Chondrocyte (in vitro differentiated cells): ENCODE results near the gene ACTA2. TPM values are rescaled to one million over a fixed set of nuclear protein-coding genes. Genes with fewer than 3 reads are reported as not detected.

Experiments
- DNase-seq: peaks from one replicate; pipeline ENCODE4 v3.0.0; 2021; ENCODE audit warnings: mixed read lengths, low spot score
- H3K27ac Mint-ChIP-seq: one replicate; pipeline ENCODE4 v1.8.0; 2021; ENCODE audit warnings: mild to moderate bottlenecking, moderate library complexity, mixed read lengths; ENCODE audit not compliant: unreplicated experiment
- H3K27me3 Mint-ChIP-seq: 2 replicates; pipeline ENCODE4 v1.8.0; 2021; ENCODE audit warnings: low read depth, mixed read lengths
- H3K36me3 Mint-ChIP-seq: 2 replicates; pipeline ENCODE4 v1.8.0; 2021; ENCODE audit warnings: low read depth, mixed read lengths
- H3K4me1 Mint-ChIP-seq: 2 replicates; pipeline ENCODE4 v1.8.0; 2021; ENCODE audit warnings: low read depth, mild to moderate bottlenecking, mixed read lengths
- H3K4me3 Mint-ChIP-seq: one replicate; pipeline ENCODE4 v1.8.0; 2021; ENCODE audit warnings: mild to moderate bottlenecking, moderate library complexity, mixed read lengths; ENCODE audit not compliant: unreplicated experiment
- H3K9me3 Mint-ChIP-seq: 2 replicates; pipeline ENCODE4 v1.8.0; 2021; ENCODE audit warnings: low read depth, mixed read lengths
- CTCF ChIP-seq: fragments of 200-600 bp; sonication (generic); IDR thresholded peaks from 2 replicates; pipeline ENCODE4 v1.5.0; 2021; ENCODE audit warnings: antibody characterized with exemption, mild to moderate bottlenecking, moderate library complexity
- total RNA-seq: library from RNA; stranded (reverse); gene quantifications from 3 replicates; pipeline ENCODE4 v1.2.1, GENCODE V29; 2021

The ACTA2 gene
- total RNA-seq, 1 donor from 2014 or later: 4,145 TPM

- Mint-ChIP-seq H3K9me3 (no peaks in the 10 kb centered on the region), H3K27ac (no peak overlapping the region), H3K27me3 (no peaks in the 10 kb centered on the region), H3K36me3 (no peaks in the 10 kb centered on the region), H3K4me3 (no peak overlapping the region), H3K4me1 (peaks cover 10% of the 10 kb centered on the region)
- no peak for DNase-seq
- no peak for TF ChIP-seq CTCF
These were observed 35.6 kb downstream of the ACTA2 start for GRCh38 chr10:88916986-88917385.

GRCh38 chr10:88916231-88916630, 36.3 kb downstream of the ACTA2 start:
- TF ChIP-seq CTCF: no peak
- Mint-ChIP-seq H3K4me1 (peaks cover 9% of the 10 kb centered on the region), H3K27me3 (no peaks in the 10 kb centered on the region), H3K9me3 (no peaks in the 10 kb centered on the region), H3K27ac (no peak overlapping the region), H3K4me3 (no peak overlapping the region), H3K36me3 (no peaks in the 10 kb centered on the region)
- no peak for DNase-seq

- DNase-seq: no peak
- Mint-ChIP-seq H3K27me3 (no peaks in the 10 kb centered on the region), H3K27ac (no peak overlapping the region), H3K9me3 (no peaks in the 10 kb centered on the region), H3K4me1 (peaks cover 7% of the 10 kb centered on the region), H3K4me3 (no peak overlapping the region), H3K36me3 (no peaks in the 10 kb centered on the region)
- no peak for TF ChIP-seq CTCF
These were observed 36.8 kb downstream of the ACTA2 start for GRCh38 chr10:88915781-88916180.

GRCh38 chr10:88913788-88914187, 38.8 kb downstream of the ACTA2 start:
- Mint-ChIP-seq H3K4me3 (no peak overlapping the region), H3K36me3 (no peaks in the 10 kb centered on the region), H3K4me1 (no peaks in the 10 kb centered on the region), H3K27me3 (no peaks in the 10 kb centered on the region), H3K27ac (no peak overlapping the region), H3K9me3 (no peaks in the 10 kb centered on the region)
- DNase-seq: no peak
- TF ChIP-seq CTCF: no peak

- no peaks in the 10 kb centered on the region for H3K9me3 Mint-ChIP-seq
- H3K36me3 Mint-ChIP-seq: no peaks in the 10 kb centered on the region
- no peak overlapping the region for H3K4me3 Mint-ChIP-seq
- no peak overlapping the region for H3K27ac Mint-ChIP-seq
- H3K4me1 Mint-ChIP-seq: no peaks in the 10 kb centered on the region
- DNase-seq: no peak
- H3K27me3 Mint-ChIP-seq: no peaks in the 10 kb centered on the region
- no peak for TF ChIP-seq CTCF
These were observed 39.4 kb downstream of the ACTA2 start for GRCh38 chr10:88913127-88913526.
